Glomerular endothelial cell (primary cell): ENCODE data around the gene CBFA2T2. TPM values are rescaled to one million over a fixed set of nuclear protein-coding genes. Genes with fewer than 3 reads are reported as not detected.
"Not testable (repeated sequence)": the region's sequence is repeated elsewhere in the genome, so short reads cannot be mapped to it uniquely, and the experiment has no call there.

Experiments used
- DNase-seq: peaks from one replicate; pipeline ENCODE4 v3.0.0-alpha.2; 2011; ENCODE audit warnings: low read depth, low spot score; ENCODE audit errors: extremely low read depth
- total RNA-seq: library from RNA; depleted of rRNA; stranded (reverse); fragments of >200 nt; gene quantifications from 2 replicates; pipeline ENCODE4 v1.2.3, GENCODE V29; 2015

The CBFA2T2 gene
- total RNA-seq, 1 donor from 2014 or later = 14.9 TPM

GRCh38 chr20:33606118-33606771 is 116.3 kb downstream of the CBFA2T2 start:
- no peak for DNase-seq

- DNase-seq = no peak
These were observed 119.6 kb downstream of the CBFA2T2 start for GRCh38 chr20:33609504-33609903.

- DNase-seq = no peak
These were observed 121.2 kb downstream of the CBFA2T2 start for GRCh38 chr20:33611106-33611505.

GRCh38 chr20:33612001-33612400 is 122.1 kb downstream of the CBFA2T2 start:
- no peak for DNase-seq

GRCh38 chr20:33621717-33622400 is 132.0 kb downstream of the CBFA2T2 start:
- no peak for DNase-seq

GRCh38 chr20:33622705-33623365 is 132.9 kb downstream of the CBFA2T2 start:
- DNase-seq = no peak

- no peak for DNase-seq
These were observed 134.5 kb downstream of the CBFA2T2 start for GRCh38 chr20:33624399-33624798.

GRCh38 chr20:33626190-33626589 is 136.3 kb downstream of the CBFA2T2 start:
- DNase-seq = no peak

GRCh38 chr20:33627577-33628216 is 137.8 kb downstream of the CBFA2T2 start:
- no peak for DNase-seq

- no peak for DNase-seq
These were observed 139.6 kb downstream of the CBFA2T2 start for GRCh38 chr20:33629533-33629932.

GRCh38 chr20:33629979-33630378 is 140.1 kb downstream of the CBFA2T2 start:
- no peak for DNase-seq

- no peak for DNase-seq
These were observed 140.6 kb downstream of the CBFA2T2 start for GRCh38 chr20:33630507-33630906.

GRCh38 chr20:33631910-33632309 is 142.0 kb downstream of the CBFA2T2 start:
- not testable (repeated sequence) for DNase-seq

- DNase-seq = no peak
These were observed 145.4 kb downstream of the CBFA2T2 start for GRCh38 chr20:33635341-33635740.

- DNase-seq = no peak
These were observed 146.9 kb downstream of the CBFA2T2 start for GRCh38 chr20:33636776-33637175.

- no peak for DNase-seq
These were observed 150.4 kb downstream of the CBFA2T2 start for GRCh38 chr20:33640287-33640686.

- no peak for DNase-seq
These were observed 154.6 kb downstream of the CBFA2T2 start for GRCh38 chr20:33644313-33645071.

GRCh38 chr20:33645072-33645358 is 155.1 kb downstream of the CBFA2T2 start:
- DNase-seq = no peak

- no peak for DNase-seq
These were observed 155.5 kb downstream of the CBFA2T2 start for GRCh38 chr20:33645396-33645795.

- no peak for DNase-seq
These were observed 156.3 kb downstream of the CBFA2T2 start for GRCh38 chr20:33646191-33646590.
